NCI-H1694 (cell line): Measurements from ENCODE around the gene DPYSL3.
A peak's percentile ranks its signal among the peaks of the same experiment; 100 is the strongest.

Experiments used
- DNase-seq: peaks from one replicate; lab custom pipeline; 2025; lab: John Stamatoyannopoulos, UW

The DPYSL3 gene

GRCh38 chr5:147403651-147404640, 105.9 kb downstream of the DPYSL3 start:
- DNase-seq = no peak

GRCh38 chr5:147400881-147401280, 109.0 kb downstream of the DPYSL3 start:
- no peak for DNase-seq

- no peak for DNase-seq
Observed at GRCh38 chr5:147400126-147400809, 109.6 kb downstream of the DPYSL3 start.

- no peak for DNase-seq
Observed at GRCh38 chr5:147398860-147399259, 111.0 kb downstream of the DPYSL3 start.

GRCh38 chr5:147397616-147398015, 112.3 kb downstream of the DPYSL3 start:
- no peak for DNase-seq

- no peak for DNase-seq
Observed at GRCh38 chr5:147396070-147396823, 113.6 kb downstream of the DPYSL3 start.

GRCh38 chr5:147393874-147394672, 115.8 kb downstream of the DPYSL3 start:
- no peak for DNase-seq

- peak; percentile 7 for DNase-seq
Observed at GRCh38 chr5:147391781-147392180, 118.1 kb downstream of the DPYSL3 start.

GRCh38 chr5:147390654-147391225, 119.1 kb downstream of the DPYSL3 start:
- no peak for DNase-seq

- DNase-seq = no peak
Observed at GRCh38 chr5:147388184-147389108, 121.4 kb downstream of the DPYSL3 start.

- DNase-seq = no peak
Observed at GRCh38 chr5:147387109-147387508, 122.8 kb downstream of the DPYSL3 start.

- DNase-seq = no peak
Observed at GRCh38 chr5:147384346-147385193, 125.3 kb downstream of the DPYSL3 start.

GRCh38 chr5:147382776-147383175, 127.1 kb downstream of the DPYSL3 start:
- DNase-seq = no peak

GRCh38 chr5:147381555-147381954, 128.3 kb downstream of the DPYSL3 start:
- DNase-seq = no peak

- no peak for DNase-seq
Observed at GRCh38 chr5:147377682-147378081, 132.2 kb downstream of the DPYSL3 start.

GRCh38 chr5:147375151-147375550, 134.7 kb downstream of the DPYSL3 start:
- no peak for DNase-seq

- no peak for DNase-seq
Observed at GRCh38 chr5:147373328-147373727, 136.5 kb downstream of the DPYSL3 start.

GRCh38 chr5:147372191-147372590, 137.7 kb downstream of the DPYSL3 start:
- no peak for DNase-seq

- no peak for DNase-seq
Observed at GRCh38 chr5:147371290-147371689, 138.6 kb downstream of the DPYSL3 start.
